KMS-11 (cell line): ENCODE data around the gene OR2V1.

Experiments used
- H2AFZ ChIP-seq: fragments of 200-600 bp; sonication (generic); 2 replicates; pipeline ENCODE4 v1.6.1; 2016; ENCODE audit warnings: antibody characterized with exemption, mixed run types, low read depth
- H3K27ac ChIP-seq: fragments of 200-600 bp; sonication (generic); 2 replicates; pipeline ENCODE4 v1.6.1; 2016; ENCODE audit warnings: mild to moderate bottlenecking, mixed run types
- H3K27me3 ChIP-seq: fragments of 200-600 bp; sonication (generic); 2 replicates; pipeline ENCODE4 v1.6.1; 2017; ENCODE audit warnings: mild to moderate bottlenecking, low read depth, mixed run types, moderate library complexity; ENCODE audit not compliant: insufficient read depth
- H3K36me3 ChIP-seq: fragments of 200-600 bp; sonication (generic); 2 replicates; pipeline ENCODE4 v1.6.1; 2017; ENCODE audit warnings: mild to moderate bottlenecking, mixed run types; ENCODE audit not compliant: insufficient read depth
- H3K4me1 ChIP-seq: fragments of 200-600 bp; sonication (generic); 2 replicates; pipeline ENCODE4 v1.6.1; 2016; ENCODE audit warnings: mild to moderate bottlenecking, low read depth, mixed run types; ENCODE audit not compliant: poor library complexity, severe bottlenecking
- H3K4me2 ChIP-seq: fragments of 200-600 bp; sonication (generic); 2 replicates; pipeline ENCODE4 v1.7.0; 2016; ENCODE audit warnings: mild to moderate bottlenecking, mixed run types
- H3K4me3 ChIP-seq: fragments of 200-600 bp; sonication (generic); IDR thresholded peaks from 2 replicates; pipeline ENCODE4 v1.6.1; 2017; ENCODE audit warnings: low read depth, low read length, mixed read lengths; ENCODE audit not compliant: insufficient read depth
- H3K79me2 ChIP-seq: fragments of 200-600 bp; sonication (generic); 2 replicates; pipeline ENCODE4 v1.6.1; 2016; ENCODE audit warnings: low read depth, mixed run types; ENCODE audit not compliant: insufficient read depth
- H3K9ac ChIP-seq: fragments of 200-600 bp; sonication (generic); 2 replicates; pipeline ENCODE4 v1.6.1; 2016; ENCODE audit warnings: mild to moderate bottlenecking, mixed run types
- H4K20me1 ChIP-seq: fragments of 200-600 bp; sonication (generic); 2 replicates; pipeline ENCODE4 v1.6.1; 2016; ENCODE audit warnings: mild to moderate bottlenecking, mixed run types; ENCODE audit not compliant: insufficient read depth
- TF ChIP-seq, protein P1 (sequence below): fragments of 200-600 bp; sonication (generic); conservative IDR thresholded peaks from 2 replicates; pipeline ENCODE4 v1.6.1; 2017; ENCODE audit warnings: low read depth, mild to moderate bottlenecking, antibody characterized with exemption, low read length, moderate library complexity, mixed read lengths

Gene OR2V1

DNA sequence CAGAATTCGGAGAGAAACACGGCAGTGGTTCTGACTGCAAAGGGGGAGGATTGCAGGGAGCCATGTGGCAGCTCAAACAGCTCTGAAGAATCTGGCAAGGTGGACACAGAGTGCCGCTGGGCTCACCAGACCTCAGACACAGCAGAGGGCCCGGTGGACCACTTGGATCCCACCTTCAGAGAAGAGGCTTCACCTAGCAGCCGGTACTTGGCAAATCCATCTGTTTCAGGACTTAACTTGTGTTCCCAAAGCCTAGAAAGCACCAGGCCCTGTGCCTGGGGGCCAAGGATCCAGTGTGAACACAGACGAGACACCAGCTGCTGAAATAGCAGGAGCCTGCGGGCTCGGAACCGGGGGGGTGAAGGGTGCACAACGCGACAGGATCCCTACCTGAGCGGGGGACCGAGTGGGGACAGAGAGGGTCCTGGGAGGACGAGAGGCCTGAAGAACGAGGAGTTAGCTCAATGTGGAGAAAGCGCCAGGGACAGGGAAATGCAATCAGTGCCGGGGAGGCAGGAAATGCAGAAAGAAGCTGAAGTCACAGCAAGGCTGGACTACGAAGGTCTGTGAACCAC lies 46.3 kb downstream of the OR2V1 start:
- H3K27ac ChIP-seq: no peak overlapping the region
- no peak overlapping the region for H3K4me3 ChIP-seq
- H2AFZ ChIP-seq: no peak overlapping the region
- no peaks in the 10 kb centered on the region for H3K27me3 ChIP-seq
- H3K79me2 ChIP-seq: no peaks in the 10 kb centered on the region
- H3K9ac ChIP-seq: no peak overlapping the region
- TF ChIP-seq, protein P1, sequence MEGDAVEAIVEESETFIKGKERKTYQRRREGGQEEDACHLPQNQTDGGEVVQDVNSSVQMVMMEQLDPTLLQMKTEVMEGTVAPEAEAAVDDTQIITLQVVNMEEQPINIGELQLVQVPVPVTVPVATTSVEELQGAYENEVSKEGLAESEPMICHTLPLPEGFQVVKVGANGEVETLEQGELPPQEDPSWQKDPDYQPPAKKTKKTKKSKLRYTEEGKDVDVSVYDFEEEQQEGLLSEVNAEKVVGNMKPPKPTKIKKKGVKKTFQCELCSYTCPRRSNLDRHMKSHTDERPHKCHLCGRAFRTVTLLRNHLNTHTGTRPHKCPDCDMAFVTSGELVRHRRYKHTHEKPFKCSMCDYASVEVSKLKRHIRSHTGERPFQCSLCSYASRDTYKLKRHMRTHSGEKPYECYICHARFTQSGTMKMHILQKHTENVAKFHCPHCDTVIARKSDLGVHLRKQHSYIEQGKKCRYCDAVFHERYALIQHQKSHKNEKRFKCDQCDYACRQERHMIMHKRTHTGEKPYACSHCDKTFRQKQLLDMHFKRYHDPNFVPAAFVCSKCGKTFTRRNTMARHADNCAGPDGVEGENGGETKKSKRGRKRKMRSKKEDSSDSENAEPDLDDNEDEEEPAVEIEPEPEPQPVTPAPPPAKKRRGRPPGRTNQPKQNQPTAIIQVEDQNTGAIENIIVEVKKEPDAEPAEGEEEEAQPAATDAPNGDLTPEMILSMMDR: no peak
- H3K36me3 ChIP-seq: no peaks in the 10 kb centered on the region
- H3K4me2 ChIP-seq: no peak overlapping the region
- H4K20me1 ChIP-seq: no peaks in the 10 kb centered on the region
- H3K4me1 ChIP-seq: no peaks in the 10 kb centered on the region

DNA sequence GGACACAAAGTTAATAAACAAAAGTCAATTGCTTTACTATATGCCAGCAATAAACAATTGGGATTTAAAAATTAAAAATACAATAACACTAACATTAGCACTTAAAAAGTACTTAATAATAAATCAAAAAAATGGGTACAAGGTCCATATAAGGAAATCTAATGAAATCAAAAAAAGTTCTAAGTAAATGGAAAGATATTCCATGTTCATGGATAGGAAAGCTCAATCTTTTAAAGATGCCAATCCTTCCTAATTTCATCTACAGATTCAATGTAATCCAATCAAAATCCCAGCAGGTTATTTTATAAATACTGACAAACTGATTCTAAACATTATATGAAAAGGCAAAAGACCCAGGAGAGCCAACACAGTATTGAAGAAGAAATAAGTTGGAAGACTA lies 49.0 kb downstream of the OR2V1 start:
- Histone ChIP-seq H3K79me2 (no peaks in the 10 kb centered on the region), H3K4me2 (no peak overlapping the region), H3K27me3 (no peaks in the 10 kb centered on the region), H2AFZ (no peak overlapping the region), H3K4me1 (no peaks in the 10 kb centered on the region), H3K9ac (no peak overlapping the region), H3K36me3 (no peaks in the 10 kb centered on the region), H4K20me1 (no peaks in the 10 kb centered on the region), H3K4me3 (no peak overlapping the region), H3K27ac (no peak overlapping the region)
- TF ChIP-seq, protein P1: no peak

DNA sequence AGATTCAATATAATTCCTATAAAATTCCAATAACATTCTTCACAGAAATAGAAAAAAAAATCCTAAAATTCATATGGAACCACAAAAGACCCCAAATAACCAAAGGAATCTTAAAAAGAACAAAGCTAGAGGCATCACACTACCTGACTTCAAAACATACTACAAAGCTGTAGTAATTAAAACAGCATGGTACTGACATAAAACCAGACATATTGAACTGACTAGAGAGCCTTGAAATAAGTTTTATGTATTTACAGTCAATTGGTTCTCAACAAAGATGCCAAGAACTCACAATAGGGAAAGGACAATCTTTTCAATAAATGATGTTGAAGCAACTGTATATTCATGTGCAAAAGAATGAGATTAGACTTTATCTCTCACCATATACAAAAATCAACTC lies 54.0 kb downstream of the OR2V1 start:
- TF ChIP-seq, protein P1: no peak
- H3K79me2 ChIP-seq: no peaks in the 10 kb centered on the region

More for the DNA sequence above, 54.0 kb downstream of the OR2V1 start:
- Histone ChIP-seq H3K4me3 (no peak overlapping the region), H4K20me1 (no peaks in the 10 kb centered on the region), H3K9ac (no peak overlapping the region), H3K27me3 (no peaks in the 10 kb centered on the region), H3K36me3 (no peaks in the 10 kb centered on the region), H2AFZ (no peak overlapping the region), H3K27ac (no peak overlapping the region), H3K4me1 (no peaks in the 10 kb centered on the region), H3K4me2 (no peak overlapping the region)
